GM12878 (cell line): Measurements from ENCODE around the gene ANAPC15.

Source experiments
- CEBPB ChIP-seq, 2 experiments: fragments of 150-350 bp in 1 of 2; IDR thresholded peaks; 2 replicates each; pipeline ENCODE4 v1.6.1; 2012 to 2014; ENCODE audit warnings: low read depth in 2 of 2, low read length in 2 of 2, borderline replicate concordance in 1 of 2, inconsistent platforms in 1 of 2
- CHD2 ChIP-seq: IDR thresholded peaks from 2 replicates; pipeline ENCODE4 v1.6.1; 2011; ENCODE audit warnings: low read depth, low read length, improper control_type of control experiment, borderline replicate concordance
- HDGF ChIP-seq: fragments of 450-650 bp; IDR thresholded peaks from 2 replicates; pipeline ENCODE4 v1.6.1; 2016; ENCODE audit warnings: antibody characterized with exemption
- POLR2A ChIP-seq: IDR thresholded peaks from 2 replicates; pipeline ENCODE4 v1.6.1; 2011; ENCODE audit warnings: low read depth, mild to moderate bottlenecking, low read length
- POLR2AphosphoS5 ChIP-seq: IDR thresholded peaks from 2 replicates; pipeline ENCODE4 v1.6.1; 2011; ENCODE audit warnings: mild to moderate bottlenecking, low read length, inconsistent platforms
- STAT1 ChIP-seq: fragments of 450-650 bp; conservative IDR thresholded peaks from 2 replicates; pipeline ENCODE4 v1.6.1; 2014; ENCODE audit warnings: antibody characterized with exemption, mild to moderate bottlenecking
- ZSCAN29 ChIP-seq: fragments of 450-650 bp; IDR thresholded peaks from 2 replicates; pipeline ENCODE4 v1.6.1; 2017; ENCODE audit warnings: mild to moderate bottlenecking, moderate library complexity
- TF ChIP-seq, protein P1 (sequence below), 3 experiments: IDR thresholded peaks in 2 of 3; conservative IDR thresholded peaks in 1 of 3; 2 replicates each; pipeline ENCODE4 v1.5.1; 2011; ENCODE audit warnings: low read depth in 3 of 3, low read length in 3 of 3, mild to moderate bottlenecking in 3 of 3, control low read depth in 2 of 3, moderate library complexity in 2 of 3, inconsistent platforms in 1 of 3, mixed read lengths in 1 of 3; ENCODE audit not compliant: control insufficient read depth in 2 of 3, insufficient read depth in 1 of 3; ENCODE audit errors: extremely low read depth in 1 of 3

DNA sequence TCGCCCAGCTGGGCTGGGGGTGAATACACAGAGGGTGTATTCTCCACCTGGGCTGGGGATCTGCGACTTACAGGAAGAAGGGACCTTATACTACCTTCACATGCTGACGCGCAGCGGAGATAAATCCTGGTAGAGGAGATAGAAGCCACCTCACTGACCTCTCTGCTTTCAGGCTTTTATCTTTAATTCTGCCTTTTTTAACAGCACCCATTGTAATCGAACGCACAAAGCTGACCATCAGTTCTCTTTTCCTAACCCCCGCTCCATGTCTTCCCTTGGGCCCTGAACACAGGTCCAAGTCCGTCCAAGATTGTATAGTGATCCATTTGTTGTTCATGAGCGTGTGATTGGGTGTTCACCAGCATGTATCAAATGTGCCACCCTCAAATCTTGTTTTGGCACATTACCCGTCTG is 8.7 kb downstream of the ANAPC15 start:
- TF ChIP-seq ZSCAN29, result no peak
- TF ChIP-seq HDGF, result no peak
- TF ChIP-seq CHD2, result no peak
- no peak for TF ChIP-seq POLR2AphosphoS5
- TF ChIP-seq POLR2A, result no peak
- TF ChIP-seq CEBPB (IDR thresholded peaks at IDR 0.05; ENCODE audit: borderline replicate concordance in 1 of 2, low read depth in 2 of 2, low read length in 2 of 2), result no peak
- no peak for TF ChIP-seq STAT1
- TF ChIP-seq, protein P1, sequence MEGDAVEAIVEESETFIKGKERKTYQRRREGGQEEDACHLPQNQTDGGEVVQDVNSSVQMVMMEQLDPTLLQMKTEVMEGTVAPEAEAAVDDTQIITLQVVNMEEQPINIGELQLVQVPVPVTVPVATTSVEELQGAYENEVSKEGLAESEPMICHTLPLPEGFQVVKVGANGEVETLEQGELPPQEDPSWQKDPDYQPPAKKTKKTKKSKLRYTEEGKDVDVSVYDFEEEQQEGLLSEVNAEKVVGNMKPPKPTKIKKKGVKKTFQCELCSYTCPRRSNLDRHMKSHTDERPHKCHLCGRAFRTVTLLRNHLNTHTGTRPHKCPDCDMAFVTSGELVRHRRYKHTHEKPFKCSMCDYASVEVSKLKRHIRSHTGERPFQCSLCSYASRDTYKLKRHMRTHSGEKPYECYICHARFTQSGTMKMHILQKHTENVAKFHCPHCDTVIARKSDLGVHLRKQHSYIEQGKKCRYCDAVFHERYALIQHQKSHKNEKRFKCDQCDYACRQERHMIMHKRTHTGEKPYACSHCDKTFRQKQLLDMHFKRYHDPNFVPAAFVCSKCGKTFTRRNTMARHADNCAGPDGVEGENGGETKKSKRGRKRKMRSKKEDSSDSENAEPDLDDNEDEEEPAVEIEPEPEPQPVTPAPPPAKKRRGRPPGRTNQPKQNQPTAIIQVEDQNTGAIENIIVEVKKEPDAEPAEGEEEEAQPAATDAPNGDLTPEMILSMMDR (IDR thresholded peaks at IDR 0.05 in 2 of 3, conservative IDR thresholded peaks at IDR 0.05 in 1 of 3; ENCODE audit: control insufficient read depth in 2 of 3, extremely low read depth in 1 of 3, insufficient read depth in 1 of 3, low read depth in 3 of 3, low read length in 3 of 3), result no peak
